ENCODE measurements around the gene SRD5A1. TPM values are rescaled to one million over a fixed set of nuclear protein-coding genes. Genes with fewer than 3 reads are reported as not detected.

The SRD5A1 gene
- total and polyA plus RNA-seq, 2 of the 8 experiments (the other 6 are each of a cell fraction or from before 2014, with no cell fraction given) = 34.7 to 42.4 TPM

DNA sequence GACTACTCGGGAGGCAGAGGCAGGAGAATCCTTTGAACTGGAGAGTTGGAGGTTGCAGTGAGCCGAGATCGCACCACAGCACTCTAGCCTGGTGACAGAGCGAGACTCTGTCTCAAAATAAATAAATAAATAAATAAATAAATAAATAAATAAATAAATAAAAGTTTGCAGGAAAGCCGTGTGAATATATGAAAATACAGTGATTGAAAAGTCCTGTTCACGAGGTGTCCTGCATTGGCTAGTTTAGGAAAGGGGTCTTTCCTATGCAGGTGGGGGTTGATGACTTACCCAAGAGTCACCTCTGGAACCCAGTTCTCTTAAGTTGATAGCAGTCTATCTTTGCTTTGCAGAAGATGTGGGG, 87.3 kb downstream of the SRD5A1 start (continued):
- TF ChIP-seq EP300 (IDR thresholded peaks at IDR 0.05; ENCODE audit: borderline replicate concordance in 1 of 2, low read depth in 2 of 2, low read length in 2 of 2) (no peak), YY1 (IDR thresholded peaks at IDR 0.05; ENCODE audit: low read depth, low read length) (no peak)

Measured in H1 (cell line).